ENCODE data around the gene ADPRS.

ADPRS gene

DNA sequence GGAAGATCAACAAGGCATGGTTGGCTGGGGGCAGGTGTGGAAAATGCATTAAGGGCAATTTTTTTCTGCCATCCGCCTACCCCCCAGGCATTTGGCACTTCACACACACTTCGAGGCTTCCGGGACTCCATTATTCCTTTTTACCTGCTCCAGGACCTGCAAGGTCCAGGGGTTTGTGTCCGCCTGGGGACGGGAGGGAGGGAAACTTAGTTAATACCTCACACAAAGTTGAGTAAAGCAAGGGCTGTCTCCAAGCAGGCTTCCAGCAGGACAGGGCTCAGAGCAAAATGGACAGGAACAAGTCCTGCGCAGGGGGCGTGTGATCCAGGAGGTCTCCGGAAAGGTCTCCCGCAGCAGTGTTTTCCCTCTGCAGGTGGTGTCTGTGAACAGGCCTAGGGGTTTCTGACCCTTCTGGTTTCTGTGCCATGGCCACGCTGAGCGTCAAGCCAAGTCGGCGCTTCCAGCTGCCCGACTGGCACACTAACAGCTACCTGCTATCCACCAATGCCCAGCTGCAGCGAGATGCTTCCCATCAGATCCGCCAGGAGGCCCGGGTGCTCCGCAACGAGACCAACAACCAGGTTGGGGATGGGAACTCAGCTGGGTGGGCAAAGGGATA is 4.1 kb upstream of the ADPRS start:
- Mint-ChIP-seq H3K4me1 (peaks cover 8% of the 10 kb centered on the region), H3K27ac (no peak overlapping the region), H3K27me3 (peaks cover 18% of the 10 kb centered on the region), H3K4me3 (no peak overlapping the region), H3K36me3 (no peaks in the 10 kb centered on the region), H3K9me3 (no peaks in the 10 kb centered on the region)

DNA sequence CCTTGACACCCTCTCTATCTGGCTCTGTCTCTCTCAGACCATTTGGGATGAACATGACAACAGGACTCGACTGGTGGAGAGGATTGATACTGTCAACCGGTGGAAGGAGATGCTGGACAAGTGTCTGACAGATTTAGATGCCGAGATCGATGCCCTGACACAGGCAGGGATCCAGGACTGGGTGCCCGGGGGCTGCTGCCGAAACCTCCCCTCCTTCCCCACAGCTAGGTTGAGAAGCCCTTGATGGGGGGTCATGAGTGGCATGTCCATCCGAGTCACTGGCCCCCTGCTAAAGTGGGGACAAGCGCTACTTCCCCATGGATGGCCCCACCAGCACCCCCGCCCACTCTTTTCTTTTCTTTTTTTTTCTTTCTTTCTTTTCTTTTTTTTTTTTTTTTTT is 3.6 kb upstream of the ADPRS start:
- Mint-ChIP-seq H3K27ac (no peak overlapping the region), H3K9me3 (no peaks in the 10 kb centered on the region), H3K36me3 (no peaks in the 10 kb centered on the region), H3K27me3 (peaks cover 18% of the 10 kb centered on the region), H3K4me1 (peaks cover 13% of the 10 kb centered on the region), H3K4me3 (no peak overlapping the region)

DNA sequence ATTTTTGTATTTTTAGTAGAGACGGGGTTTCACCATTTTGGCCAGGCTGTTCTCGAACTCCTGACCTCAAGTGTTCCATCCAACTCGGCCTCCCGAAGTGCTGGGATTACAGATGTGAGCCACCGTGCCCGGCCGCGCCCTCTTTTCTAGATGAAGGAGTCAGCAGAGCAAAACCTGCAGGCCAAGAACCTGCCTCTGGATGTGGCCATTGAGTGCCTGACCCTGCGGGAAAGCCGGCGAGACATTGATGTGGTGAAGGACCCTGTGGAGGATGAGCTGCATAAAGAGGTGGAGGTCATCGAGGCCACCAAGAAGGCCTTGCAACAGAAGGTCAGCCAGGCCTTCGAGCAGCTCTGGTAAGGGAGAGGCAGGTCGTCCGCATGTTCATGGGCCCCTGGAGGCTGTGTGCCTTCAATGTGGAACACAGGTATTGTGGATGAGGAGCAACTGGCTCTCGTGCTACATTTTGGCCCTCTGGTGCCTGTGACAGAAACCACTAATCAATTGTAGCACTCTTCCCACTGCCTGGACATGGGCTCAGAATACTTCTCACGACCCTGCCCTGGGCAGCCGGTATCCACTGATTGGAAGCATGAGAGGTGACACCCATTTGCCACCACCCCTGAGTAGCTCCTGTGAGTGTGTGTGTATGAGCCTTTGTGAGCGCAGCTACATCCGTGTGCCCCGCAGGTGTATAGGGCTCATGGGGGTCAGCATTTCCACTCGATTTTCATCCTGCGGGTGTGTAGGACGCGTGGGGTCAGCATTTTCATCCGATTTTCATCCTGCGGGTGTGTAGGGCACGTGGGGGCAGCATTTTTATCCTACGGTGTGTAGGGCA is 2.8 kb upstream of the ADPRS start:
- no peak overlapping the region for H3K4me3 Mint-ChIP-seq
- H3K36me3 Mint-ChIP-seq = no peaks in the 10 kb centered on the region
- peaks cover 14% of the 10 kb centered on the region for H3K4me1 Mint-ChIP-seq
- no peaks in the 10 kb centered on the region for H3K9me3 Mint-ChIP-seq
- H3K27me3 Mint-ChIP-seq = peaks cover 18% of the 10 kb centered on the region
- H3K27ac Mint-ChIP-seq = peak overlapping the region; percentile 59

DNA sequence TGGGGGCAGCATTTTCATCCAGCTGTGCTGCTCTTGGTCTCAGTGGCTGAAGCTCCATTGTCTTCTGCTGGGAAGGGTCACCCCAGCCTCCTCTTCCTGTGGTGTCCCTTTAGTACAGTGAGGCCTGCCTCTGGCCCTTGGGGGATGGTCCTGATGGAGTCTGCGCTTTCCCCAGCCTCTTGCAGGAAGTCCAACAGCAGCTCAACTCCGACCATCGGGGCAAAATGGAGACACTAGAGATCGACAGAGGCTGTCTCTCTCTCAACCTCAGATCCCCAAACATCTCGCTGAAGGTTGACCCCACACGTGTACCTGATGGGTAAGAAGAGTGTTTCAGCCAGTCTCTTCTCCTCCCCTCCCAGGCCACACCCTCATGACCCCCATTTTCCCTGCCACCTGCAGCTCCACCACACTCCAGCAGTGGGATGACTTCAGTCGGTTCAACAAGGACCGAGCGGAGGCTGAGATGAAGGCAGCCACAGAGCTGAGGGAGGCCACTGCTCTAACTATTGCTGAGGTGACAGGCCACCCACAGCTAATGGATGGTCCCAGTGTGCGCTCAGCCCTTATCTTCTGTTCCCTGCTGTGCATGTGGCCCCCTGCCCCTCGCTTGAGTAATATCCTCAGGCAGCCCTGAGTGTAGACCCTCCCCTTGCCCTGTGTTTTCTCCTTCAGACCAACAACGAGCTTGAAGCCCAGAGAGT is 2.0 kb upstream of the ADPRS start:
- Mint-ChIP-seq H3K4me3 (peak overlapping the region; percentile 62), H3K27me3 (peaks cover 16% of the 10 kb centered on the region), H3K9me3 (no peaks in the 10 kb centered on the region), H3K36me3 (no peaks in the 10 kb centered on the region), H3K27ac (peak overlapping the region; percentile 74), H3K4me1 (peaks cover 21% of the 10 kb centered on the region)

DNA sequence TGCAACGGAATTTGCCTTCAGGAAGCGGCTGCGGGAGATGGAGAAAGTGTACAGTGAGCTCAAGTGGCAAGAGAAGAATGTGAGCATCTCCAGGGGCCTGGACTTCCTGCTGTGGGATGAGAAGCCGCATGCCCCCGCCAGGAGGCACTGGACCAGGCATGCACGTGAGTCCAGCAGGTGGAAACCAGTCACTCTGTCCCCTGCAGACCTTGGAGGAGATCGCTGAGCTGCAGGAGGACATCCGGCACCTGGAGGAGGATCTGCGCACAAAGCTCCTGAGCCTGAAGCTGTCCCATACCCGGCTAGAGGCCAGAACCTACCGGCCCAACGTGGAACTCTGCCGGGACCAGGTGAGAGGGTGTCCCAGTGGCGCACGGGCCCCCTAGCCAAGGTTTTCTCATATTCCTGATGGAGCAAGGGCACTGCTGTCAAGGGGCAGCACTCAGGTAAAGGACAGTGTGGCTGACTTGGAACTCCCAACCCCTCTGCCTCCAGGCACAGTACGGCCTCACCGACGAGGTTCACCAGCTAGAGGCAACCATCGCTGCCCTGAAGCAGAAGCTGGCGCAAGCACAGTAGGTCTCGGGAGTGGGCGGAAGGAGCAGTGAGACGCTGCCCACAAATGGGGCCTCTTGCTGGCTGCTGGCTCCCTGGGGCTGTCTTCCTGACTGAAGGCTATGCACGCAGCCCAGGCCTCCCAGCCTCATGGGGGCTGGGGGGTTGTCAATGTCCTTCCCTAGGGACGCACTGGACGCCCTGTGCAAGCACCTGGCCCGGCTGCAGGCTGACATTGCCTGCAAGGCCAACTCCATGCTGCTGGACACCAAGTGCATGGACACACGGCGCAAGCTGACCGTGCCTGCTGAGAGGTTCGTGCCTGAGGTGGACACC is 1.2 kb upstream of the ADPRS start:
- peak overlapping the region; percentile 62 for H3K4me3 Mint-ChIP-seq
- H3K27ac Mint-ChIP-seq = peak overlapping the region; percentile 74
- peaks cover 1% of the 10 kb centered on the region for H3K36me3 Mint-ChIP-seq

DNA sequence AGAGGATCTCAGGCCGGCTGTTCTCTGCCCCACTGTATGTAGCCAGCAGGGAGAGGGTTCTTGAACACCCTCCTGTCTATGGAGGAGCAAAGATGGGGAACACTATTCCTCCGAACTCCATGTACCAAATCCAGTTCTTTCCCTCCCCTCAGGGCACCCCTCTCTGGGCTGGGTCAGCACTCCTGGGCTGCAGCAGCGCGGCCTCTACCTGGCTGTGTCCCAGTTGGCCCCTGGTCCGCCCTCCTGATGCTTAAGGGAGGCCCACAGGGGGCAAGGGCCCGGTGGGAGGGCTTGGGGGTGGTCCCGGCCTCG is 471 bp upstream of the ADPRS start:
- H3K4me3 Mint-ChIP-seq = peak overlapping the region; percentile 91
- no peaks in the 10 kb centered on the region for H3K9me3 Mint-ChIP-seq
- H3K36me3 Mint-ChIP-seq = peaks cover 2% of the 10 kb centered on the region
- no peak overlapping the region for H3K27ac Mint-ChIP-seq
- peaks cover 9% of the 10 kb centered on the region for H3K27me3 Mint-ChIP-seq
- peaks cover 30% of the 10 kb centered on the region for H3K4me1 Mint-ChIP-seq

More for the DNA sequence above, 1.2 kb upstream of the ADPRS start:
- Mint-ChIP-seq H3K9me3 (no peaks in the 10 kb centered on the region), H3K27me3 (peaks cover 11% of the 10 kb centered on the region), H3K4me1 (peaks cover 27% of the 10 kb centered on the region)

DNA sequence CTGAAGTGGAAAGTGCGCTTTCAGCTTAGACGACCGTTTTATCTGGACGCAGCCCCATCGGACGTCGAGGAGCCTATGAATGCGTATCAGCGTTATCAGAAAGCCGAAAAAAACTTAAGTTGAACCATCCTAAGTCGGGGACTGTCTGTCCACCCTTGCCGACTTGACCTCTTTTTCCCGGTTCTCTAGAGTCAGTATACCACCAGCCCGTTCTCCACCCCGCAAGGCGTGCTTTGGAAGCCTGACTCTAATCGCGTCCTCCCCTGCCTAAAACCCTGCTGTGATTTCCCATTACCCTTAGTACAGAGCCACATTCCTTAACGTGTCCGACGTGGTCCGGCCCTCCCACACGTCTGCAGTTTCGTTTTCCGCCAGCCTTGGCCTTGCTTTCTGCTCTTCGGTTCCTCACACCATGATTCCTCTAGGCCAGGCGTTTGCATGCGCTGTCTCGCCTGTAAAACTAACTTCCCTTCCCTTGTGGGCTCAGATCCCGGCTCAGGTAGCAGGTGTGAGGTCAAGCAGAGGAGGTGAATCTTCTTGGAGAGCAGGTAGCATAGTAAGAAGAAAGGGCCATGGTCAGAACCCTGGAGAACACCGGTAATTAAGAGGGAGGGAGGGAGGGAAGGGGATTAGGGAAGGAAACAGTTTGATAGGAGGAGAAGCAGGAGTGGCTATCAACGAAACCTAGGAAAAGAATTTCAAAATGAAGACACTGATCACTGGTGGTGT is 865 bp downstream of the ADPRS start:
- Mint-ChIP-seq H3K36me3 (peaks cover 2% of the 10 kb centered on the region), H3K4me1 (peaks cover 30% of the 10 kb centered on the region), H3K27me3 (peaks cover 5% of the 10 kb centered on the region), H3K4me3 (peak overlapping the region; percentile 91), H3K9me3 (no peaks in the 10 kb centered on the region), H3K27ac (peak overlapping the region; percentile 71)

DNA sequence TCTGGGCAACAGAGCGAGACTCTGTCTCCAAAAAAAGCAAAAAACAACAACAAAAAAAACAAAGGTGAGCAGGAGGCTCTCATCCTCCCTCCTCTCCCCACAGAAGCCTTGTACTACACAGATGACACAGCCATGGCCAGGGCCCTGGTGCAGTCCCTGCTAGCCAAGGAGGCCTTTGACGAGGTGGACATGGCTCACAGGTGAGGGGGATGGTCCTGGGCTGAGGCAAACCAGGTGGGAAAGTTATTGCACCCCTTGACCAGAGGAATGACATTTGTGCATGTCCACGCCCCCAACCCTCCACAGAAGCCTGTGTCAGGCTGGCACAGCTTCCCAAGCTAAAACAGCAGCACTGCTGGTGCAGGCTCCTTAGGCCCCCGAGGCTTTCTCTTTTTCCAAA is 2.4 kb downstream of the ADPRS start:
- no peaks in the 10 kb centered on the region for H3K9me3 Mint-ChIP-seq
- H3K27me3 Mint-ChIP-seq = peaks cover 2% of the 10 kb centered on the region
- no peak overlapping the region for H3K4me3 Mint-ChIP-seq
- H3K27ac Mint-ChIP-seq = no peak overlapping the region
- H3K4me1 Mint-ChIP-seq = peaks cover 30% of the 10 kb centered on the region
- H3K36me3 Mint-ChIP-seq = peaks cover 2% of the 10 kb centered on the region

DNA sequence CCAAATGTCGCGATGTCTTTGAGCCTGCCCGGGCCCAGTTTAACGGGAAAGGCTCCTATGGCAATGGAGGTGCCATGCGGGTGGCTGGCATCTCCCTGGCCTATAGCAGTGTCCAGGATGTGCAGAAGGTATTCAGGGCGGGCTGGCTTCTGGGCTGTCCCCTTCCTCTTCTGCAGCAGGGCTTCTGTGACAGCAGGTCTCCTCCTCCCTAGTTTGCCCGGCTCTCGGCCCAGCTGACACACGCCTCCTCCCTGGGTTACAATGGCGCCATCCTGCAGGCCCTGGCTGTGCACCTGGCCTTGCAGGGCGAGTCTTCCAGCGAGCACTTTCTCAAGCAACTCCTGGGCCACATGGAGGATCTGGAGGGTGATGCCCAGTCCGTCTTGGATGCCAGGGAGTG is 3.0 kb downstream of the ADPRS start:
- Mint-ChIP-seq H3K27ac (no peak overlapping the region), H3K4me1 (peaks cover 30% of the 10 kb centered on the region), H3K36me3 (peaks cover 2% of the 10 kb centered on the region), H3K4me3 (peak overlapping the region; percentile 26), H3K9me3 (no peaks in the 10 kb centered on the region), H3K27me3 (no peaks in the 10 kb centered on the region)

DNA sequence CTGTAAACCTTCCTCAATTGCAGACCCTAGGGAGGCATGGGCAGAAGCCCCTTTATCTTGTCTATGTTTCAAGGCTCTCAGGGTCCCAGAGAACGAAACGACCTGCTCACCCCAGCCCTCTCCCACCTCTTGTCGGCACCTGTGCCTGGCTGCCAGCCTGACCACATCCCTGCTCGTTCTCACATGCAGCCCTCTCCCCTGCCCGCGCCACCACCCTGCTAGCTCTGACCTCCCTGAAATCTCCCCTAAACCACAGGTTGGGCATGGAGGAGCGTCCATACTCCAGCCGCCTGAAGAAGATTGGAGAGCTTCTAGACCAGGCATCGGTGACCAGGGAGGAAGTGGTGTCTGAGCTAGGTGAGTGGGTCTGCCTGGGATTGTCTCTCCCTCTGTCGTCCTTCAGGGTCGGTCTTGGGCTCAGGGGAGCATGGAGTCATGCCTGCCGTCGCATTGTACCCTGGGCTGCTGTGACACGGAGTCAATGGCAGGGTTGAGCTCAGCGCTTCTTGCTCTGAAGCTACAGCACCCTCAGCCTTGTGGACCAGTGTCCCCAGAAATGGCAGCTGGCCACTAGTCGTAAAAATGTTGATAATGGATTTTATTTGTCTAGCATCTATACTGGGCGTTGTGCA is 3.6 kb downstream of the ADPRS start:
- Mint-ChIP-seq H3K27ac (no peak overlapping the region), H3K4me3 (no peak overlapping the region), H3K9me3 (no peaks in the 10 kb centered on the region), H3K4me1 (peaks cover 26% of the 10 kb centered on the region), H3K27me3 (no peaks in the 10 kb centered on the region), H3K36me3 (peaks cover 2% of the 10 kb centered on the region)

DNA sequence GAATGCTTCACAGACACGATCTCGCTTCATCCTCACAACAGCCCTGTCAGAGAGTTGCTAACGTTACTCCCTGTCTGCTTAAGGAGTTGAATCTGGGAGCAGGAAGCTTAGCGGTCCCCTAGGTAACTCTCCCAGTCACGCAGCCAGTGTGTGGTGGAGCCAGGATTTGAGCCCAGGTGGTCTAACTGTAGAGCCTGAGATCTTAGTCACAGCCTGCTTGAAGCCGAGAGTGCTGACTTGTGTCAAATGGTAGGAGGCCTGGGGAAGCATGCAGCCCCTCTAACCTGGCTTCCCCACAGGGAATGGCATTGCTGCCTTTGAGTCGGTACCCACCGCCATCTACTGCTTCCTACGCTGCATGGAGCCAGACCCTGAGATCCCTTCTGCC is 4.1 kb downstream of the ADPRS start:
- Mint-ChIP-seq H3K27me3 (no peaks in the 10 kb centered on the region), H3K4me3 (no peak overlapping the region), H3K27ac (no peak overlapping the region), H3K36me3 (peaks cover 2% of the 10 kb centered on the region), H3K9me3 (no peaks in the 10 kb centered on the region), H3K4me1 (peaks cover 26% of the 10 kb centered on the region)

DNA sequence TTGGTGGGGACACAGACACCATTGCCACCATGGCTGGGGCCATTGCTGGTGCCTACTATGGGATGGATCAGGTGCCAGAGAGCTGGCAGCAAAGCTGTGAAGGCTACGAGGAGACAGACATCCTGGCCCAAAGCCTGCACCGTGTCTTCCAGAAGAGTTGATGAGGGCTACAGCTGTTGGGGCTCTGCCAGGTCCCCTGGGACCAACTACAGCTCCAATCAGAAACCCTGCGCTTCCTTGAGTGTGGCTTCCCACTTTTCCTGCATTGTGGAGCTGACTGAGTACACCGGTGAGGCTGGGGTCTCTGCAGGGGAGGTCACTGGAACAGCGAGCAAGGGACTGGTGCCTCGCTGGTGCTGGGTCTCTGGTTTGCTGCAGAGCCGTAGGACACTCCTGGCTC is 4.5 kb downstream of the ADPRS start:
- Mint-ChIP-seq H3K27ac (no peak overlapping the region), H3K4me1 (peaks cover 26% of the 10 kb centered on the region), H3K9me3 (no peaks in the 10 kb centered on the region), H3K27me3 (no peaks in the 10 kb centered on the region), H3K4me3 (no peak overlapping the region), H3K36me3 (peaks cover 2% of the 10 kb centered on the region)

DNA sequence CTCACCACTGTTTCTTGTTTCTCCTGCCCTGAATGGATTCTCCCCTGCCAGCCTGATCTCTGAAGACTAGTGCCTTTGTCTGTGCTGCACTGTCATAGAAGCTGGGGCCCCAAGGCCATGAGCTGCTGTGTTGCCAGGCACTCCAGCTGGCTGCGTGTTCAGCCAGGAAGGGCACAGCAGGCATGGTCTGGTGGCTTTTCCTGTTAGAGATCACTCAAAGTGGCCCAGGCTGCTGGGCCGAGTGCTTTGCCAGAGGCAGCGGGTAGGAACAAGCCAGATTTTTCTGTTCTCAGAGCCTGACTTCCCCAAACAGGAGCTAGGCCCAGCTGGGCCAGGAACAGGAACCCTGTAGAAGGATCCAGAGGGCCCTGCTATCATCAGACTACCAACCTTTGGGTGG is 5.2 kb downstream of the ADPRS start:
- H3K27ac Mint-ChIP-seq = no peak overlapping the region
- no peaks in the 10 kb centered on the region for H3K27me3 Mint-ChIP-seq
- peaks cover 2% of the 10 kb centered on the region for H3K36me3 Mint-ChIP-seq
- no peaks in the 10 kb centered on the region for H3K9me3 Mint-ChIP-seq
- peaks cover 26% of the 10 kb centered on the region for H3K4me1 Mint-ChIP-seq
- no peak overlapping the region for H3K4me3 Mint-ChIP-seq

DNA sequence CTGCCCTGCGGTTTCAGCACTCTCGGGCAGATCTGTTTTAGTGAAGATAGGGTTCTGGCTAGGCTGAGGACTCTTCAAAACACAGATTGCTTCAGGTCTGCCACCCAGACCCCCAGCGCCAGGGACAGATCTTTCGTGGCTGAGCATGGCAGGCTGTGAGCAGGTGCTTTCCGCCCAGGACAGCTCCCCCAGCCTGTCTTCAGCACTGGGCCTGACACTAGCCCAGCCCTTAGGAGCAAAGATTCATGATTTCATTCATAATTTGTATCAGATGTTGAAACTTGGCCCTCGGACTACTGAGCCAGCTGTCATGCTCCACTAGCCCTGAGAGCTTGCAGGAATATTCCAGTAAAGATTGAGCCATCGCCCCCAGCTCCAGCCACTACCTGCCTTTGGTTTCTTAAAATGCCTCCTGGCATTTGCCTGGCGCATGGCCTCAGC is 5.9 kb downstream of the ADPRS start:
- no peaks in the 10 kb centered on the region for H3K27me3 Mint-ChIP-seq
- H3K27ac Mint-ChIP-seq = no peak overlapping the region
- peaks cover 22% of the 10 kb centered on the region for H3K4me1 Mint-ChIP-seq
- no peak overlapping the region for H3K4me3 Mint-ChIP-seq
- peaks cover 2% of the 10 kb centered on the region for H3K36me3 Mint-ChIP-seq
- H3K9me3 Mint-ChIP-seq = no peaks in the 10 kb centered on the region
